Measurements from ENCODE around the gene GMEB2.
"Not testable (repeated sequence)": the region's sequence is repeated elsewhere in the genome, so short reads cannot be mapped to it uniquely, and the experiment has no call there.

The GMEB2 gene

DNA sequence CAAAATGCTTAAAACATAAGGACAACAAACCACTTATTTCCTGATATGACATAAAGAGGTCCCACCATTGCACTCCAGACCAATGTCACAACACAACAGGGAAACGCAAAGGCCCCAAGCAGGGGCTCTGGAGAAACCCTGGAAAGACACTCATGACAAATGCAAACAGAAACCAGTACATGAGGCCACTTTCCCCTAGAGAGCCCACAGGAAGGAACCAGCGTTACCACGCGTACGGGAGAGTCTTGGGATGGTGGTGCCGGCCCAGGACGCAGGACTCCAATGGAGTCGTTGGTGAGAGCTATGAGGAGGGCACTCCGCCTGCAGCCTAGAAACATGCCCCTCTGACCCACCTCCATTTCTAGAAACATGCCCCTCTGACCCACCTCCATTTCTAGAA, 20.2 kb downstream of the GMEB2 start:
- no peaks in the 10 kb centered on the region for H3K9me3 ChIP-seq (replicated peaks in 1 of 2; ENCODE audit: control insufficient read depth in 2 of 2, insufficient read depth in 1 of 2, low read depth in 1 of 2, low read length in 2 of 2)
- H2BK12ac ChIP-seq (ENCODE audit: low read length), result no peak overlapping the region
- no peak overlapping the region for H3K9ac ChIP-seq (ENCODE audit: low read depth, low read length, poor library complexity)
- H3K27ac ChIP-seq (replicated peaks; ENCODE audit: low read length), result no peak overlapping the region
- no peak overlapping the region for H4K91ac ChIP-seq (ENCODE audit: low read depth, low read length, poor library complexity)
- H3K4me1 ChIP-seq (ENCODE audit: control insufficient read depth in 2 of 2, insufficient read depth in 1 of 2, low read depth in 1 of 2, low read length in 2 of 2), result no peaks in the 10 kb centered on the region
- no peak overlapping the region for H3K18ac ChIP-seq (ENCODE audit: low read length)
- no CpG with 5 or more reads among the region's 9 CpGs for WGBS, 2 donors (ENCODE audit: extremely low coverage in 2 of 2, insufficient read length in 2 of 2, insufficient replicate concordance in 1 of 2)
- no peaks in the 10 kb centered on the region for H3K27me3 ChIP-seq (ENCODE audit: control insufficient read depth in 3 of 3, insufficient read depth in 3 of 3, low read depth in 1 of 3, low read length in 3 of 3)
- H3K23ac ChIP-seq (ENCODE audit: low read depth, low read length, poor library complexity), result no peak overlapping the region
- no peak overlapping the region for H3K4me2 ChIP-seq (ENCODE audit: insufficient read depth, low read length, poor library complexity, severe bottlenecking)
- H3K14ac ChIP-seq (ENCODE audit: low read length), result no peak overlapping the region
- no peak overlapping the region for H4K8ac ChIP-seq (ENCODE audit: low read depth, low read length)
- no peak overlapping the region for H2AFZ ChIP-seq (ENCODE audit: low read length)
- no peak overlapping the region for H2BK15ac ChIP-seq (ENCODE audit: low read length)
- no peak overlapping the region for H2BK120ac ChIP-seq (ENCODE audit: low read depth, low read length)
- H2AK5ac ChIP-seq (ENCODE audit: low read depth, low read length), result no peak overlapping the region
- no peak overlapping the region for H2BK5ac ChIP-seq (ENCODE audit: low read length)
- H3K79me1 ChIP-seq (ENCODE audit: low read depth, low read length), result no peaks in the 10 kb centered on the region
- no peak overlapping the region for H3K4me3 ChIP-seq (ENCODE audit: low read length in 2 of 2)
- H3K4ac ChIP-seq (ENCODE audit: low read length), result no peak overlapping the region
- DNase-seq (ENCODE audit: low spot score), result no peak
- peaks cover 11 to 26% of the 10 kb centered on the region in 2 donors for H3K36me3 ChIP-seq (replicated peaks in 1 of 2; ENCODE audit: control insufficient read depth in 2 of 2, insufficient read depth in 2 of 2, low read length in 2 of 2)

DNA sequence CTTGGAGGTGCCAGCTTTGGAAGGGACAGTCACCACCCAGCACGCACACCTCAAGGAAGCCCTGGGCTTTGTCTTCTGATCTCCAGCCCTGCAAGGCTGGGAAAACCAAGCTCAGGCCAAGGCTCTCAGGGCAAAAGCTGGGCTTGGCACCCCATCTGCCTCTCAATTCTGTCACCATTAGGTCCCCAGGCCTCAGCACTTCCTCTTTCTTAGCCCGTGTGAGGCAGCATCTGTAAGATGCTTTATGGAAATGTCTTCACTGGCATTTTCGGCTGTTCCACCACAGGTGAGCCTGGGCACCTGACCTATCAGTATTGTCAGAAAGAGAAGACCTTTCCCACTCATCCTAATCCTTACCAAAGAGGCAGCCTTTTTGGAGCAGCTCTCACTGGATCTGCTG, 24.6 kb downstream of the GMEB2 start:
- Histone ChIP-seq H2BK12ac (ENCODE audit: low read length) (no peak overlapping the region), H2BK120ac (ENCODE audit: low read depth, low read length) (no peak overlapping the region), H3K4me2 (ENCODE audit: insufficient read depth, low read length, poor library complexity, severe bottlenecking) (no peak overlapping the region), H2BK15ac (ENCODE audit: low read length) (no peak overlapping the region), H4K8ac (ENCODE audit: low read depth, low read length) (no peak overlapping the region), H3K18ac (ENCODE audit: low read length) (no peak overlapping the region), H3K9me3 (replicated peaks in 1 of 2; ENCODE audit: control insufficient read depth in 2 of 2, insufficient read depth in 1 of 2, low read depth in 1 of 2, low read length in 2 of 2) (no peaks in the 10 kb centered on the region), H3K27me3 (ENCODE audit: control insufficient read depth in 3 of 3, insufficient read depth in 3 of 3, low read depth in 1 of 3, low read length in 3 of 3) (no peaks in the 10 kb centered on the region), H3K4ac (ENCODE audit: low read length) (no peak overlapping the region), H3K79me1 (ENCODE audit: low read depth, low read length) (no peaks in the 10 kb centered on the region), H3K23ac (ENCODE audit: low read depth, low read length, poor library complexity) (no peak overlapping the region), H3K14ac (ENCODE audit: low read length) (no peak overlapping the region), H3K4me3 (ENCODE audit: low read length in 2 of 2) (no peak overlapping the region), H3K27ac (replicated peaks; ENCODE audit: low read length) (no peak overlapping the region), H3K4me1 (ENCODE audit: control insufficient read depth in 2 of 2, insufficient read depth in 1 of 2, low read depth in 1 of 2, low read length in 2 of 2) (no peaks in the 10 kb centered on the region), H3K9ac (ENCODE audit: low read depth, low read length, poor library complexity) (no peak overlapping the region), H2AK5ac (ENCODE audit: low read depth, low read length) (no peak overlapping the region), H3K36me3 (replicated peaks in 1 of 2; ENCODE audit: control insufficient read depth in 2 of 2, insufficient read depth in 2 of 2, low read length in 2 of 2) (peaks cover 23 to 61% of the 10 kb centered on the region in 2 donors), H2AFZ (ENCODE audit: low read length) (no peak overlapping the region), H4K91ac (ENCODE audit: low read depth, low read length, poor library complexity) (no peak overlapping the region), H2BK5ac (ENCODE audit: low read length) (no peak overlapping the region)
- DNase-seq (ENCODE audit: low spot score), result no peak
- no CpG with 5 or more reads among the region's 3 CpGs for WGBS, 2 donors (ENCODE audit: extremely low coverage in 2 of 2, insufficient read length in 2 of 2, insufficient replicate concordance in 1 of 2)

DNA sequence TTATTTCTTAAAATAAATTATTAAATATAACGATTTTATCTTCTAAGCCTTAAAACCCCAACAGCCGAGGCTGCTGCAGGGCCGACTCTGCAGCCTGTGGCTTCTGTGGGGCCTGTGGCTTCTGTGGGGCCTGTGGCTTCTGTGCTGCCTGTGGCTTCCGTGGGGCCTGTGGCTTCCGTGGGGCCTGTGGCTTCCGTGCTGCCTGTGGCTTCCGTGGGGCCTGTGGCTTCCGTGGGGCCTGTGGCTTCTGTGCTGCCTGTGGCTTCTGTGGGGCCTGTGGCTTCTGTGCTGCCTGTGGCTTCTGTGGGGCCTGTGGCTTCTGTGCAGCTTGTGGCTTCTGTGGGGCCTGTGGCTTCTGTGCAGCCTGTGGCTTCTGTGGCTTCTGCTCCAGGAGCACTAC, 25.2 kb downstream of the GMEB2 start:
- H3K79me1 ChIP-seq (ENCODE audit: low read depth, low read length); H4K91ac ChIP-seq (ENCODE audit: low read depth, low read length, poor library complexity); H4K8ac ChIP-seq (ENCODE audit: low read depth, low read length); DNase-seq (ENCODE audit: low spot score); H3K14ac ChIP-seq (ENCODE audit: low read length); H3K27ac ChIP-seq (replicated peaks; ENCODE audit: low read length); H3K4me2 ChIP-seq (ENCODE audit: insufficient read depth, low read length, poor library complexity, severe bottlenecking); H2BK120ac ChIP-seq (ENCODE audit: low read depth, low read length); H3K23ac ChIP-seq (ENCODE audit: low read depth, low read length, poor library complexity); H2BK12ac ChIP-seq (ENCODE audit: low read length); H3K9me3 ChIP-seq (replicated peaks in 1 of 2; ENCODE audit: control insufficient read depth in 2 of 2, insufficient read depth in 1 of 2, low read depth in 1 of 2, low read length in 2 of 2); H2BK5ac ChIP-seq (ENCODE audit: low read length); H3K9ac ChIP-seq (ENCODE audit: low read depth, low read length, poor library complexity); H3K4me1 ChIP-seq (ENCODE audit: control insufficient read depth in 2 of 2, insufficient read depth in 1 of 2, low read depth in 1 of 2, low read length in 2 of 2); H3K4ac ChIP-seq (ENCODE audit: low read length); H2AK5ac ChIP-seq (ENCODE audit: low read depth, low read length); H3K18ac ChIP-seq (ENCODE audit: low read length); H2AFZ ChIP-seq (ENCODE audit: low read length); H2BK15ac ChIP-seq (ENCODE audit: low read length); H3K27me3 ChIP-seq (ENCODE audit: control insufficient read depth in 3 of 3, insufficient read depth in 3 of 3, low read depth in 1 of 3, low read length in 3 of 3); H3K4me3 ChIP-seq (ENCODE audit: low read length in 2 of 2): not testable (repeated sequence)
- WGBS, 2 donors (ENCODE audit: extremely low coverage in 2 of 2, insufficient read length in 2 of 2, insufficient replicate concordance in 1 of 2), result no CpG with 5 or more reads among the region's 8 CpGs
- H3K36me3 ChIP-seq (replicated peaks in 1 of 2; ENCODE audit: control insufficient read depth in 2 of 2, insufficient read depth in 2 of 2, low read length in 2 of 2), result peaks cover 23 to 65% of the 10 kb centered on the region in 2 donors

DNA sequence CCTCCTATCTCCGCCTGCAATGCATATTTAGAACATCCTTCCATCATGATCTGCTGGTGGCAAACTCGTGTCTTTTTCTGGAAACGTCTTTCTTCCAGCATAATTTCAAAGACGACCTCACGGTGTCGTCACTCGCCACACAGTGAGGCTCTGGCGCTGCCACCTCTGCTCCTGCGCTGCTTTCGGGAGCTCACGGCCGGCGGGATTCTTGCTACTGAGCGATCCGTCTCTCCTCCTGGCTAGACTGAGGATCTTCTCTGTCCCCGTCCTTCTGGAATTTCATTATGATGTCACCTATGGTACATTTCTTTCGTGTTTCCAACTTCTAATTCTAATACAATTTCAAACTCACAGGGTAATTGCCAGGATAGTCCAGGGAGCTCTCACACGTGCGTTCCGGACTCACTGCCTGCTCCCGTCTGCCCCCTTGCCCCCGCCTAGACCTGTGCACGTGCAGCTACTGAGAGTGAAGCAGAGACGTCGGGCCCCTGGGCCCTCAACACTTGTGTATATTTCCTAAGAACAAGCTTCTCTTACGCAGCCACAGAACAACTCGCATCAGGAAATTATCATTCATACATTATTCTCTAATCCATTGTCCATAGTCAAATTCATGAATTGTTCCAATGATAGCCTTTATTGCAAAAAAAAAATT, 27.4 kb downstream of the GMEB2 start:
- peaks cover 26 to 76% of the 10 kb centered on the region in 2 donors for H3K36me3 ChIP-seq (replicated peaks in 1 of 2; ENCODE audit: control insufficient read depth in 2 of 2, insufficient read depth in 2 of 2, low read length in 2 of 2)
- no peak overlapping the region for H3K4me3 ChIP-seq (ENCODE audit: low read length in 2 of 2)
- H3K23ac ChIP-seq (ENCODE audit: low read depth, low read length, poor library complexity), result no peak overlapping the region
- H3K4me2 ChIP-seq (ENCODE audit: insufficient read depth, low read length, poor library complexity, severe bottlenecking), result no peak overlapping the region
- H3K4me1 ChIP-seq (ENCODE audit: control insufficient read depth in 2 of 2, insufficient read depth in 1 of 2, low read depth in 1 of 2, low read length in 2 of 2), result no peaks in the 10 kb centered on the region
- H3K4ac ChIP-seq (ENCODE audit: low read length), result no peak overlapping the region
- H2BK5ac ChIP-seq (ENCODE audit: low read length), result no peak overlapping the region
- H2BK120ac ChIP-seq (ENCODE audit: low read depth, low read length), result no peak overlapping the region
- no CpG with 5 or more reads among the region's 27 CpGs for WGBS, 2 donors (ENCODE audit: extremely low coverage in 2 of 2, insufficient read length in 2 of 2, insufficient replicate concordance in 1 of 2)
- DNase-seq (ENCODE audit: low spot score), result no peak
- no peak overlapping the region for H4K8ac ChIP-seq (ENCODE audit: low read depth, low read length)
- H3K9ac ChIP-seq (ENCODE audit: low read depth, low read length, poor library complexity), result no peak overlapping the region
- no peak overlapping the region for H4K91ac ChIP-seq (ENCODE audit: low read depth, low read length, poor library complexity)
- no peak overlapping the region for H3K18ac ChIP-seq (ENCODE audit: low read length)
- no peaks in the 10 kb centered on the region for H3K27me3 ChIP-seq (ENCODE audit: control insufficient read depth in 3 of 3, insufficient read depth in 3 of 3, low read depth in 1 of 3, low read length in 3 of 3)
- H3K14ac ChIP-seq (ENCODE audit: low read length), result no peak overlapping the region
- no peaks in the 10 kb centered on the region for H3K79me1 ChIP-seq (ENCODE audit: low read depth, low read length)
- H3K27ac ChIP-seq (replicated peaks; ENCODE audit: low read length), result no peak overlapping the region
- H2AFZ ChIP-seq (ENCODE audit: low read length), result no peak overlapping the region
- H3K9me3 ChIP-seq (replicated peaks in 1 of 2; ENCODE audit: control insufficient read depth in 2 of 2, insufficient read depth in 1 of 2, low read depth in 1 of 2, low read length in 2 of 2), result no peaks in the 10 kb centered on the region
- H2AK5ac ChIP-seq (ENCODE audit: low read depth, low read length), result no peak overlapping the region
- H2BK12ac ChIP-seq (ENCODE audit: low read length), result no peak overlapping the region
- H2BK15ac ChIP-seq (ENCODE audit: low read length), result no peak overlapping the region

Measured in neuronal stem cell (in vitro differentiated cells).